ENCODE data around the gene PTPN6. TPM values are rescaled to one million over a fixed set of nuclear protein-coding genes. Genes with fewer than 3 reads are reported as not detected.

The PTPN6 gene
- total and polyA plus RNA-seq, 2 of the 8 experiments (the other 6 are each of a cell fraction or from before 2014, with no cell fraction given) = 16.3 to 28.4 TPM

DNA sequence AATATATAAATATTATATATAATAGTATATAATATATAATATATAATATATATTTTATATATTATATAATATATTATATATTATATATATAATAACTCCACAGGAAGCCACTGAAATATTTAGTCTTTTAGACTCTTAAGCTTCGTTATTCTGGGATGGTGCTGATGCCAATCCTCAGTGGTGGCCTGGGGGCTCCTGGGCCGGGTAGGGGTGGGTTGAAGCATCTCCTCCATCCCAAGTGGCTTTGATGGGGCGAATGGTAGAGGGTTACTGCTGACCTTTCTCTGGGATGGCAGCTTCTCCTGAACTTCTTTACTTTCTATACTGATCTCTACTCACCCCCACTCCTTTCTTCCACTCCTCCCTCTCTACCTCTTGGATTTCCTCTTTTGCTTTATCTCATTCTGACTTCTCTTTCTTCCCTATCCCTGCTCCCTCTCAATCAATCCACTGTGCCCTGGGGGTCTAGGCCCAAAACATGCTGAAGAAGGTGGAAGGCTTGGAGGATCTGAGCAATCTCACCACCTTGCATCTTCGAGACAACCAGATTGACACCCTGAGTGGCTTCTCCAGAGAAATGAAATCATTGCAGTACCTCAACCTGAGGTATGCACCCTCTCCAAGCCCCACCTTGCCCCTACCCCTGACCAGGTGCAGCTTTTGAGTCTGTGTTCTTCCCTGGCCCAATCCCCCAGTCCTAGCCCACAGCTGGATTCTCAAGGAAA is 41.6 kb upstream of the PTPN6 start (continued):
- no peak for TF ChIP-seq POLR2AphosphoS5 (IDR thresholded peaks at IDR 0.05; ENCODE audit: low read depth, low read length)
